Amniotic stem cell (primary cell): ENCODE data around the gene CCL18.
"Not testable (repeated sequence)": the region's sequence is repeated elsewhere in the genome, so short reads cannot be mapped to it uniquely, and the experiment has no call there.

Experiments
- DNase-seq: peaks from one replicate; lab custom pipeline; 2025; lab: John Stamatoyannopoulos, UW

Gene CCL18

GRCh38 chr17:36071751-36072150, 7.7 kb downstream of the CCL18 start:
- DNase-seq: no peak

GRCh38 chr17:36072431-36073121, 8.5 kb downstream of the CCL18 start:
- DNase-seq: no peak

- no peak for DNase-seq
Measured at GRCh38 chr17:36074365-36074764, 10.3 kb downstream of the CCL18 start.

GRCh38 chr17:36081681-36082471, 17.8 kb downstream of the CCL18 start:
- DNase-seq: not testable (repeated sequence)

GRCh38 chr17:36082482-36083120, 18.5 kb downstream of the CCL18 start:
- not testable (repeated sequence) for DNase-seq

- not testable (repeated sequence) for DNase-seq
Measured at GRCh38 chr17:36083691-36084090, 19.6 kb downstream of the CCL18 start.

- DNase-seq: no peak
Measured at GRCh38 chr17:36085765-36086164, 21.7 kb downstream of the CCL18 start.

GRCh38 chr17:36086791-36087190, 22.7 kb downstream of the CCL18 start:
- DNase-seq: no peak

- DNase-seq: not testable (repeated sequence)
Measured at GRCh38 chr17:36087471-36087870, 23.4 kb downstream of the CCL18 start.

- DNase-seq: not testable (repeated sequence)
Measured at GRCh38 chr17:36087897-36088572, 24.0 kb downstream of the CCL18 start.

- no peak for DNase-seq
Measured at GRCh38 chr17:36088670-36089338, 24.7 kb downstream of the CCL18 start.

GRCh38 chr17:36089339-36089865, 25.3 kb downstream of the CCL18 start:
- no peak for DNase-seq

- DNase-seq: no peak
Measured at GRCh38 chr17:36089888-36090836, 26.1 kb downstream of the CCL18 start, which contains the start of gene CCL3. CCL3 (minus strand) TSS chr17:36090143; CDS start chr17:36090058, 85 bp downstream.

- DNase-seq: no peak
Measured at GRCh38 chr17:36092230-36092629, 28.2 kb downstream of the CCL18 start.

- DNase-seq: not testable (repeated sequence)
Measured at GRCh38 chr17:36092715-36093114, 28.6 kb downstream of the CCL18 start.

GRCh38 chr17:36094232-36094631, 30.2 kb downstream of the CCL18 start:
- DNase-seq: no peak

GRCh38 chr17:36094746-36095145, 30.7 kb downstream of the CCL18 start:
- no peak for DNase-seq

GRCh38 chr17:36095992-36096391, 31.9 kb downstream of the CCL18 start:
- DNase-seq: no peak

GRCh38 chr17:36099004-36099403, 34.9 kb downstream of the CCL18 start:
- not testable (repeated sequence) for DNase-seq

GRCh38 chr17:36103401-36103975, 39.4 kb downstream of the CCL18 start, which contains the start of gene CCL4:
CCL4 (plus strand) TSS chr17:36103827; CDS start chr17:36103906, 79 bp downstream.
- not testable (repeated sequence) for DNase-seq
